KG1 (cell line): ENCODE results near the gene PHOX2A.
A peak's percentile ranks its signal among the peaks of the same experiment; 100 is the strongest.

ENCODE experiments used
- DNase-seq: peaks from one replicate; lab custom pipeline; 2025; lab: John Stamatoyannopoulos, UW

Gene PHOX2A

GRCh38 chr11:72249961-72250360, 6.0 kb upstream of the PHOX2A start:
- no peak for DNase-seq

- no peak for DNase-seq
Measured at GRCh38 chr11:72247584-72247983, 3.6 kb upstream of the PHOX2A start.

DNA sequence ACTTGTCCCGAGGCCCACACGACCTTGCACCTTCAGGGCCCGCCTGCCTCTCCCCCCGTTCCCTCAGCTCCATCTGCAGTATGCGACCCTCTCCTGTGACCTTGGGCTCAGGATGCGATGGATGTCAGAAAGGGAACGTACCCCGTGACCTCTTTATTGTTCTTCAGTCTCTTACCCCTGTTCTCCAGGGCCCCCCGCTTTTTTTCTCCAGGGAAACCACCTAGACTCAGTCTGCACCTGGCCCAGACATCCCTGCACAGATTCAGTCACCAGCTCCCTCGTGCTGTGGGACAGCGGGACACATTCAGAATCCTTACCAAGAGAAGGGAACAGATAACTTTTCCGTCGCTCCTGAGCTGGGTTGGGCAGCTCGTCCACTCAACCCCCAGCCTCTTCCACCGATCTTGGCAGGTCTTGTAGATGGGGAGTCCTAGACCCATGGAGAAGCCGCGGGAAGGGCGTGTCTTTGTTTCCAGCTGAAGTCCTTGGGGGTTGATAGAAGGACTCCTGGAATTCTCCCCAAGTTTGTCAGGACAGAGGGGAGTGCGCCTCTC, 1.4 kb upstream of the PHOX2A start:
- no peak for DNase-seq

DNA sequence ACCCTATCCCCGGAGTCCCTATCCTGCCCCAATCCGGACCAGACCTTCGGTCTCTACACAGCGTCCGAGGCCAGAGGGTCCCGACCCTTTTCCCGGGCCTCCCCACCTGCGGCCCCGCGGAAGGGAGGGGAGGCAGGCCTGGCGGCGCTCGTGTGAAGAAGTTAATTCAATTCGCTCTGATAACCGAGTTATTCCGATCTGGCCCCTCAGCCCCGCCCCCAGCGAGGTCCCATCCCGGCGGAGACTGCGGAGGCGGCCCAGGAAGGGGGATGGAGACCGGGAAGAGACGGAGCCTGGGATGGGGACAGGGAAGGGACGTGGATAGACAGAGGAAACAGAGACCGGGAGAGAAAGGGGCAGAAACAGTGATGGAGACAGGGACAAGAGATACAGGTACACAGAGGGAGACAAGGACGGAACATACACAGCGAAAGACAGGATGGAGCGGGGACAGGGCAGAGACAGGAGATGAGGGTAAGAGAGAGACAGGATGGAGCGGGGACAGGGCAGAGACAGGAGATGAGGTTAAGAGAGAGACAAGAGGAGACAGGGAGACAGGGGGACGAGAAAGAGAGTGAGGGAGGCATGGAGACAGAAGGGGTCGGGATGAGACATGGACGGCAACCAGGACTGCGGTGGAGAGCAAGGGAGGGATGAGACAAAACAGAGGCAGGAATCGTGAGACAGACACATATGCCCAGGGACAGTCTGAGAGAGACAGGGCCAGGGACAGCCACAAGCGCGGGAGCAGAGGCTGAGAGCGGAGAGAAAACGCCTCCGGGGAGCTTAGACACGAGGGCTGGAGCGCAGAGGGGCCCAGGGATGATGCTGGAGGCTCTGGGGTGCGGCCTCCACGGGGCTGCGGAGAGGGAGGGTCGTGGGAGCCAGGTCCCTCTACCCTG, 636 bp upstream of the PHOX2A start:
- no peak for DNase-seq

DNA sequence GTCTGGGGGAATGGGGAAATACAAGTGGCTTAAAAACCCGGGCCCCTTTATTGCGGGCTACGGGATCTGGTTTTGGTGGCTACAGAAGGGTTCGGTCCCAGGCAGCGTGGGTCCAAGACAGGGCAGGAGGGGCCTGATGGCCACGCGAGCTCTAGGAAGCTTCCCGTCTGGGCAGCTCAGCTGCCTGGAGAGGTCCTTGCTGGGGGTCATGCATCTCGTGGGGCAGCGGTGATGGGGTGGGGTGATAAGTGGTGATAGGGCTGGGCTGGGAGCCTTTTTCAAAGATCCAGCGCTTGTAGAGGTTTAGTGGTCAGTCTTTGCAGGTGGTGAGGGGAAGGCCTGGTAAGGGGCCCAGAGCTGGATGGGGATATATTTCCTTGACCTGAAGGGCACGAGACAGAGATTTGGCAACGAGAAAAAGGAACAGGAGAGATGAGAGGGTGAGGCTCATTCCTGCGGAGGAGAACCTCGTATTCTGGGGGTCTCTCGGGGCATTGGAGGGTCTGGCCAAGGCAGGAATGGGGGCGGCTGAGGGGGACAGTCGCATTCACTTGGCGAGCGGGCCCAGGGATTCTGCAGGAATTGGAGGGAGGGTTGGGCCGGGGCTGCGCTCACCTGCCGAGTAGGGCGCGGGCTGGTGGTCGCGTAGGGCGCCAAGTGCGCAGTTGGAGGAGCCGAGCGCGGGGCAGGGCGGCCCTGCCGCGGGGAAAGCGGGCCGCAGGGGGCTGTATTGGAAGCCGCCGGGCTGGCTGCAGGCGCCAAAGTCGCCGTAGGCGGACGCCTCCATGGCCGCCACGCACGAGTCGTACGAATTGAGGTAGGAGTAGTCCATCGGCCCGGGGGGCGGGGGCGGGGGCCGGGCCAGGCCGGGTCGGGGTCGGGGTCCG, 560 bp downstream of the PHOX2A start:
- DNase-seq = no peak

- no peak for DNase-seq
Measured at GRCh38 chr11:72242141-72242540, 1.8 kb downstream of the PHOX2A start.

GRCh38 chr11:72241291-72241781, 2.6 kb downstream of the PHOX2A start:
- no peak for DNase-seq

GRCh38 chr11:72240461-72241290, 3.3 kb downstream of the PHOX2A start:
- no peak for DNase-seq

- no peak for DNase-seq
Measured at GRCh38 chr11:72239849-72240460, 4.0 kb downstream of the PHOX2A start.

GRCh38 chr11:72239313-72239848, 4.6 kb downstream of the PHOX2A start:
- no peak for DNase-seq

GRCh38 chr11:72238492-72239312, 5.3 kb downstream of the PHOX2A start:
- DNase-seq = no peak

GRCh38 chr11:72238040-72238450, 5.9 kb downstream of the PHOX2A start:
- DNase-seq = peak; percentile 57

- DNase-seq = no peak
Measured at GRCh38 chr11:72237112-72237931, 6.7 kb downstream of the PHOX2A start.

DNA sequence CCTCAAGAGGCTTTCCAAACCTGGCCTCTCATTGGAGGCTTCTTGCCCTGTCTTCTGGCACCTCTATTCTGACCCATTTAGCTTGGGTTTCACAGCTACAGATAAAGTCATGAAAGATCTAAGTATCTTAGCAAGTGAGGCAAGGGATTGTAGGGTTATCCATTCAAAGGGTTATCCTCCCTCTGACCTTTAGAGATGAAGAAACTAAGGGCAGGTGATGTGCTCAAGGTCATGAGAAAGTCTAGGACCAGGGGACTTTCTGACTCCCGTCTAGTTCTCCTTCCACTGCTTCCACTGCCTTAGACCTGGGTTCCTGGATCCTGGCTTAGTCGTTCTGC, 7.2 kb downstream of the PHOX2A start:
- no peak for DNase-seq

DNA sequence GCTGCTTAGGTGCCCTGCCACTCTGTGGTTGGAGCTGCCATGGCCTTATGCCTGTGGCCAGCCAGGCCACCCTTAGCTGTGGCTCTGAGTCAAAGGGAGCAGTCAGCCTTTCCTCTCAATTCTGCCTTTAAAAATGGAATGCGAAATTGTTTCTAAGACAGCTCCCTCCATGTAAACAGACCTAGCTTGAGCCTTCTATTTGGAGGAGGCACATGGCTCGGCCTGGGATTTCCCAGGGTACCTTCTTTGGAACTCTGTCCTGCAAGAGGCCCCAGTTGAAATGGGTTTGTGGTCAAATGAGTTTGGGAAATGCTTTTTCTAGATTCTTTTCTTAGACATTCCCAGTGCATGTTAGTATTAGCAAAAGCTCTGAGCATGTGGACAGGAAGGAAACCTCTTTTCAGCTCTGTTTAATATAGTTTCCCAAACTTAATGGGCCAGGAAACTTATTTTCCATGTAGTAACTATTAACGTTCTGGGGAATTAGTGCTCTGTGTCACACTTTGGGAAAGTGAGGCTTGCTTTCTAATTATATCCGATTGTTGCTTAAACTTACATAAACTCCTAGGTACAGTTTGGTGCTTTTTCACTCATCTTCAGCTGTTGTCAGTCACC, 7.8 kb downstream of the PHOX2A start:
- no peak for DNase-seq

DNA sequence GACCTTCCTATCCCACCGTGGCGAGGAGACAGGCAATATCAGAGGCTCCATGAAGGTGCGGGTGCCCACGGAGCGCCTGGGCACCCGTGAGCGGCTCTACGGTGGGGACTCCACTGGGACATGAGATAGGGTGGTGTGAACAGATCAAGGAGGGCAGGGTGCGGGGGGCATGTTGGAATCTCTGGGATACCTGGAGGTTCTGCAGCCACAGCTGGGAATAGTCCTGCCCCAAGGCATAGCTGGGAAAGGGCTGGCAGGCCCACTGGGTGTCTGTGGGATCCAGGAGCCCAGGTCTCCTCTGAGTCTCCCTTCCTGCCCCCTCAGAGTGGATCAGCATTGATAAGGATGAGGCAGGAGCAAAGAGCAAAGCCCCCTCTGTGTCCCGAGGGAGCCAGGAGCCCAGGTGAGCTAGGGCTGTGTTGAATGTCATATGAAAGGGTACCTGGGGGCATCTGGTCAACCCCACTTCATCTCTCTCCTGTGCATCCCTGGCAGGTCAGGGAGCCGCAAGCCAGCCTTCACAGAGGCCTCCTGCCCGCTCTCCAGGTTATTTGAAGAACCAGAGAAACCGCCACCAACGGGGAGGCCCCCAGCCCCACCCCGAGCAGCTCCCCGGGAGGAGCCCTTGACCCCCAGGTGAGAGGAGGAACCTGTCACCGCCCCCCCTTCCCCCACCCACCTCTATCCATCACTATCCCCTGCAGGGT, 8.5 kb downstream of the PHOX2A start:
- no peak for DNase-seq

- DNase-seq = no peak
Measured at GRCh38 chr11:72234920-72235319, 9.1 kb downstream of the PHOX2A start.

DNA sequence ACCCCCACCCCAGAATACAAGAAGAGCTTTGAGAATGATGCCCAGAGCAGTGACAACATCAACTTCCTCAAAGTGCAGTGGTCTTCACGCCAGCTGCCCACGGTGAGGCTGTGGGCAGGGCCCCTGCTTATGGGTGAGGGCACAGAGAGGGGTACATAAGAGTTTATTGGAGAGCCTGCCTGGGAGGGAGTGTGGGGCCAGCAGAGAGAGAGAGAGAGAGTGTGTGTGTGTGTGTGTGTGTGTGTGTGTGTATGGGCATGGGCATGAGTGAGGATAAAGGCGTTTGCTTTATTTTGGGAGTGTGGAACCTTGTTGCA, 9.5 kb downstream of the PHOX2A start:
- DNase-seq = no peak
